Astrocyte (in vitro differentiated cells and primary cell): ENCODE data around the gene FHL1.

Experiments
- EZH2 ChIP-seq: IDR thresholded peaks from 2 replicates; pipeline ENCODE4 v1.6.1; 2012; ENCODE audit warnings: mild to moderate bottlenecking, low read length, inconsistent platforms; ENCODE audit not compliant: insufficient read depth
- TF ChIP-seq, protein P1 (sequence below): IDR thresholded peaks from 2 replicates; pipeline ENCODE4 v1.5.1; 2011; ENCODE audit warnings: low read depth, mild to moderate bottlenecking, inconsistent platforms, low read length, moderate library complexity; ENCODE audit not compliant: insufficient read depth

DNA sequence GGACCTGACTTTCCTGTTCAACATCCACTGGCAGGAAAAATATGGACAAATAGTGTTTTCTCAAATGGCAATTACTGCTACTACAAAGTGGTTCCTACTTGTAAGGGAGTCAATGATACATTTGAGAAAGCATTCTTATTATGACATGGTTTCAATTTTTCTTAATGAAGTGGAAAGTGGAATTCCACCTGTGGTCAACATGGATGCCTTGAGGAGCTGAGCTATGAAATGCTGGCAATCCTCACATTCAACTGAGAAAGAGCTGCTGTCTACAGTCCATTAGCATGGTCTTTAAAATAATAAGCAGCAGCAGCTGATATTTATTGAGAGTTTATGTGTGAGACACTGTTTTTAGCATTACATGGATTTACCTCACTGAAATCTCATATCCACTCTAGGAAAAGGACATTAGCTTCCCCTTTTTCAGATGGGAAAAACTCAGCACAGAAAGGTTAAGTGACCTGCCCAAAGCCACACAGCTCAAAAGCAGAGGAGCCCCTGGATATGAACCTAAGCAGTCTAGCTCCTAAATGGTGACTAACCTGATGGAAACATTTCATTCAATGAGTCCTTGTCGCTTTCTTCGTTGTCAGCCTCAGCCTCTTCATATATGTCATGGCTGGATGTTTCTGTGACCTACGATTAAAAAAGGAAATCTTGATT is 74.6 kb downstream of the FHL1 start:
- TF ChIP-seq, protein P1, sequence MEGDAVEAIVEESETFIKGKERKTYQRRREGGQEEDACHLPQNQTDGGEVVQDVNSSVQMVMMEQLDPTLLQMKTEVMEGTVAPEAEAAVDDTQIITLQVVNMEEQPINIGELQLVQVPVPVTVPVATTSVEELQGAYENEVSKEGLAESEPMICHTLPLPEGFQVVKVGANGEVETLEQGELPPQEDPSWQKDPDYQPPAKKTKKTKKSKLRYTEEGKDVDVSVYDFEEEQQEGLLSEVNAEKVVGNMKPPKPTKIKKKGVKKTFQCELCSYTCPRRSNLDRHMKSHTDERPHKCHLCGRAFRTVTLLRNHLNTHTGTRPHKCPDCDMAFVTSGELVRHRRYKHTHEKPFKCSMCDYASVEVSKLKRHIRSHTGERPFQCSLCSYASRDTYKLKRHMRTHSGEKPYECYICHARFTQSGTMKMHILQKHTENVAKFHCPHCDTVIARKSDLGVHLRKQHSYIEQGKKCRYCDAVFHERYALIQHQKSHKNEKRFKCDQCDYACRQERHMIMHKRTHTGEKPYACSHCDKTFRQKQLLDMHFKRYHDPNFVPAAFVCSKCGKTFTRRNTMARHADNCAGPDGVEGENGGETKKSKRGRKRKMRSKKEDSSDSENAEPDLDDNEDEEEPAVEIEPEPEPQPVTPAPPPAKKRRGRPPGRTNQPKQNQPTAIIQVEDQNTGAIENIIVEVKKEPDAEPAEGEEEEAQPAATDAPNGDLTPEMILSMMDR: no peak
- TF ChIP-seq EZH2: no peak
